Heart left ventricle (tissue), 16 donors: ENCODE data around the gene DLGAP5. TPM values are rescaled to one million over a fixed set of nuclear protein-coding genes. Genes with fewer than 3 reads are reported as not detected.

Experiments
- ATAC-seq, 4 donors: fragments of 200-7000 bp; cut with Tn5 transposase; one replicate each; pipeline ENCODE4 v1.9.1; 2020 to 2022; ENCODE audit warnings: moderate library complexity in 4 of 4, mild to moderate bottlenecking in 3 of 4, moderate number of reproducible peaks in 1 of 4
- DNase-seq, 5 donors: peaks; one replicate each; pipeline ENCODE4 v3.0.0-alpha.2; 2020
- H3K27ac ChIP-seq, 12 donors: fragments of 200-600 bp; sonication (generic) in 4 of 12; one replicate each; pipeline versions ENCODE4 v1.5.0 to v1.8.0; 2016 to 2022; ENCODE audit warnings: mild to moderate bottlenecking in 2 of 12
- H3K27me3 ChIP-seq, 9 donors: fragments of 200-600 bp; sonication (generic) in 2 of 9; one replicate each; pipeline versions ENCODE4 v1.5.1 to v1.8.0; 2016 to 2022; ENCODE audit warnings: mild to moderate bottlenecking in 3 of 9
- H3K36me3 ChIP-seq, 9 donors: fragments of 200-600 bp; sonication (generic) in 2 of 9; one replicate each; pipeline versions ENCODE4 v1.5.0 to v1.8.0; 2018 to 2022; ENCODE audit warnings: mild to moderate bottlenecking in 2 of 9
- H3K4me1 ChIP-seq, 12 donors: fragments of 200-600 bp; sonication (generic) in 4 of 12; one replicate each; pipeline versions ENCODE4 v1.5.0 to v1.8.0; 2016 to 2022; ENCODE audit warnings: mild to moderate bottlenecking in 3 of 12
- H3K4me3 ChIP-seq, 12 donors: fragments of 200-600 bp; sonication (generic) in 4 of 12; one replicate each; pipeline versions ENCODE4 v1.5.0 to v1.8.0; 2017 to 2022; ENCODE audit warnings: mild to moderate bottlenecking in 9 of 12, moderate library complexity in 4 of 12
- H3K9me3 ChIP-seq, 12 donors: fragments of 200-600 bp; sonication (generic) in 4 of 12; one replicate each; pipeline versions ENCODE4 v1.5.0 to v1.8.0; 2016 to 2022; ENCODE audit warnings: mild to moderate bottlenecking in 1 of 12
- CTCF ChIP-seq, 12 donors: fragments of 200-600 bp; sonication (generic) in 4 of 12; IDR thresholded peaks; one replicate each; pipeline versions ENCODE4 v1.5.0 to v1.8.0; 2018 to 2022; ENCODE audit warnings: antibody characterized with exemption in 12 of 12, mild to moderate bottlenecking in 5 of 12
- POLR2A ChIP-seq, 2 donors: fragments of 450-650 bp; IDR thresholded peaks; one replicate each; pipeline ENCODE4 v1.6.1; 2017; ENCODE audit warnings: antibody characterized with exemption in 2 of 2, mild to moderate bottlenecking in 2 of 2, moderate library complexity in 2 of 2
- WGBS, 4 donors: extraction: QIAGEN DNeasy Blood & Tissue Kit in 2 of 4; methylation state at CpG; one replicate each; pipeline versions ENCODE4 v1.1.5 to v1.1.7; 2013 to 2018; 5-methylcytosine and 5-hydroxymethylcytosine counted together
- intact Hi-C, 10 donors: fragments of 100-400 bp; cut with DNase I; formaldehyde crosslinking; loops; one replicate each; pipeline versions ENCODE4 v1.11.1 to v1.14.2; 2022
- polyA plus RNA-seq, 2 donors: library from polyadenylated mRNA; stranded (reverse); fragments of 200-250 nt; gene quantifications; one replicate each; pipeline ENCODE4 v1.2.3, GENCODE V29; 2013
- total RNA-seq, 9 donors: library from RNA; depleted of rRNA in 2 of 9; stranded (reverse); fragments of >200 nt in 2 of 9; fragmentation: NEBNext Ultra II Directional in 3 of 9; extraction: Animal tissue kit (Norgen Biotek cat#: 25700) in 3 of 9; gene quantifications; one replicate each; pipeline versions ENCODE4 v1.1.0 to v1.2.4, GENCODE V29; 2016 to 2023
- donor health status: ischemic (EF 13 %, LVEDD 7.1; RV severe dilation, severe dysfunction).
- donor health status: healthy with polysubstance abuse.
- donor health status: DM: no; HTN: yes; CAD: no.
- donor health status: DM: no; HTN: no; CAD: no.
- donor health status: ischemic (EF 25% LVEDD 6.9; RV normal size, moderate dysfunction).
- donor health status: ischemic (EF 25% LVEDD 5.7; RV mildly dilated, moderate dysfunction).
- donor health status: healthy.
- donor health status: DM: yes; HTN: yes; CAD: no.
- donor health status: ischemic (EF 35%, LVEDD 5.7; RV mildly dilated, moderate dysfunction).
- donor health status: nonischemic (EF 11% LVEDD 7.7; RV severe dilation, severe dysfunction).
- donor health status: DM: yes; HTN: yes; CAD: no.
- donor health status: PGD.
- donor health status: ischemic (EF 29% LVEDD 5.4; RV normal size, mild dysfunction).
- donor health status: nonischemic (EF 23%, LVEDD 6.1; RV moderate dilation, normal function).

DLGAP5 gene
- total and polyA plus RNA-seq, 11 donors, result 0.12 to 11.1 (median 0.42) TPM; not detected in 3

- ATAC-seq (no peak), DNase-seq (no peak)
- no peak for TF ChIP-seq CTCF (IDR thresholded peaks at IDR 0.05)
- no peak for TF ChIP-seq POLR2A (IDR thresholded peaks at IDR 0.05)
- H3K9me3 ChIP-seq, result no peaks in the 10 kb centered on the region
- no peak overlapping the region for H3K4me3 ChIP-seq
- intact Hi-C loops, result loop anchor here in 3 of 10 donors (2.0 kb wide), 3 partner anchors 64 to 70 kb away; no protein-coding TSS in a partner anchor
- no peak overlapping the region for H3K27ac ChIP-seq
- 65 to 82% (median 68%) methylated on average over 3 of the region's 3 CpGs for WGBS, 4 donors
- no peaks in the 10 kb centered on the region for H3K36me3 ChIP-seq
- H3K27me3 ChIP-seq, result no peaks in the 10 kb centered on the region
- H3K4me1 ChIP-seq, result peaks cover 0 to 5% (median 0%) of the 10 kb centered on the region in 12 donors
Observed at GRCh38 chr14:55158412-55158811, 33.0 kb downstream of the DLGAP5 start.

GRCh38 chr14:55157080-55157479 lies 34.3 kb downstream of the DLGAP5 start:
- intact Hi-C loops, result no loop called here
- Histone ChIP-seq H3K9me3 (no peaks in the 10 kb centered on the region), H3K27ac (no peak overlapping the region), H3K4me1 (peaks cover 0 to 5% (median 0%) of the 10 kb centered on the region in 12 donors), H3K27me3 (no peaks in the 10 kb centered on the region), H3K4me3 (no peak overlapping the region), H3K36me3 (no peaks in the 10 kb centered on the region)
- ATAC-seq, result no peak
- TF ChIP-seq CTCF (IDR thresholded peaks at IDR 0.05) (no peak), POLR2A (IDR thresholded peaks at IDR 0.05) (no peak)
- 92 to 96% (median 95%) methylated on average over 1 of the region's 1 CpG for WGBS, 4 donors
- no peak for DNase-seq

GRCh38 chr14:55153951-55154350 lies 37.4 kb downstream of the DLGAP5 start:
- 94 to 100% (median 97%) methylated on average over 3 of the region's 3 CpGs for WGBS, 4 donors
- Histone ChIP-seq H3K36me3 (no peaks in the 10 kb centered on the region), H3K4me1 (peaks cover 0 to 5% (median 0%) of the 10 kb centered on the region in 12 donors), H3K4me3 (no peak overlapping the region), H3K27ac (no peak overlapping the region), H3K27me3 (no peaks in the 10 kb centered on the region), H3K9me3 (no peaks in the 10 kb centered on the region)
- DNase-seq, result no peak
- intact Hi-C loops, result no loop called here
- TF ChIP-seq CTCF (IDR thresholded peaks at IDR 0.05) (no peak), POLR2A (IDR thresholded peaks at IDR 0.05) (no peak)
- no peak for ATAC-seq

GRCh38 chr14:55152052-55152753 lies 39.2 kb downstream of the DLGAP5 start:
- WGBS, 4 donors, result 53 to 64% (median 60%) methylated on average over 1 of the region's 1 CpG
- H3K27ac ChIP-seq, result no peak overlapping the region
- TF ChIP-seq CTCF (IDR thresholded peaks at IDR 0.05) (no peak), POLR2A (IDR thresholded peaks at IDR 0.05) (no peak)
- H3K9me3 ChIP-seq, result no peaks in the 10 kb centered on the region
- ATAC-seq, result no peak
- no peak for DNase-seq
- intact Hi-C loops, result no loop called here
- H3K27me3 ChIP-seq, result no peaks in the 10 kb centered on the region
- H3K4me1 ChIP-seq, result peaks cover 0 to 5% (median 0%) of the 10 kb centered on the region in 12 donors
- H3K4me3 ChIP-seq, result no peak overlapping the region
- H3K36me3 ChIP-seq, result peaks cover 0 to 9% (median 0%) of the 10 kb centered on the region in 9 donors
